Astrocyte of the cerebellum (primary cell): Measurements from ENCODE around the gene ZNF527.
"Not testable (repeated sequence)": the region's sequence is repeated elsewhere in the genome, so short reads cannot be mapped to it uniquely, and the experiment has no call there.

Source experiments
- DNase-seq: peaks from one replicate; pipeline ENCODE4 v3.0.0-alpha.2; 2011; ENCODE audit warnings: low read depth
- H3K4me3 ChIP-seq: 2 replicates; pipeline ENCODE4 v1.5.1; 2011; ENCODE audit warnings: mild to moderate bottlenecking, low read depth, low read length, moderate library complexity
- in situ Hi-C: cut with HindIII; loops from 2 replicates; pipeline ENCODE4 v1.10.0; 2017; ENCODE audit warnings: low sequenced_read_pairs
- TF ChIP-seq, protein P1 (sequence below): IDR thresholded peaks from 2 replicates; pipeline ENCODE4 v1.5.1; 2012; ENCODE audit warnings: low read length, low read depth, moderate library complexity, mild to moderate bottlenecking; ENCODE audit errors: missing control alignments

Gene ZNF527

DNA sequence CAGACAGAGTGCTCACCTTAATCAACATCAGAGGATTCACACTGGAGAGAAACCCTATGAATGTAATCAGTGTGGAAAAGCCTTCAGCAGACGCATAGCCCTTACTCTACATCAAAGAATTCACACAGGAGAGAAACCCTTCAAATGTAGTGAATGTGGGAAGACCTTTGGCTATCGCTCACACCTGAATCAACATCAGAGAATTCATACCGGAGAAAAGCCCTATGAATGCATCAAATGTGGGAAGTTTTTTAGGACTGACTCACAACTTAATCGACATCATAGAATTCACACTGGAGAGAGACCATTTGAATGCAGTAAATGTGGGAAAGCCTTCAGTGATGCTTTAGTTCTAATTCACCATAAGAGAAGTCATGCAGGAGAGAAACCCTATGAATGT lies 18.3 kb downstream of the ZNF527 start:
- no peak overlapping the region for H3K4me3 ChIP-seq
- in situ Hi-C loops = no loop called here
- TF ChIP-seq, protein P1, sequence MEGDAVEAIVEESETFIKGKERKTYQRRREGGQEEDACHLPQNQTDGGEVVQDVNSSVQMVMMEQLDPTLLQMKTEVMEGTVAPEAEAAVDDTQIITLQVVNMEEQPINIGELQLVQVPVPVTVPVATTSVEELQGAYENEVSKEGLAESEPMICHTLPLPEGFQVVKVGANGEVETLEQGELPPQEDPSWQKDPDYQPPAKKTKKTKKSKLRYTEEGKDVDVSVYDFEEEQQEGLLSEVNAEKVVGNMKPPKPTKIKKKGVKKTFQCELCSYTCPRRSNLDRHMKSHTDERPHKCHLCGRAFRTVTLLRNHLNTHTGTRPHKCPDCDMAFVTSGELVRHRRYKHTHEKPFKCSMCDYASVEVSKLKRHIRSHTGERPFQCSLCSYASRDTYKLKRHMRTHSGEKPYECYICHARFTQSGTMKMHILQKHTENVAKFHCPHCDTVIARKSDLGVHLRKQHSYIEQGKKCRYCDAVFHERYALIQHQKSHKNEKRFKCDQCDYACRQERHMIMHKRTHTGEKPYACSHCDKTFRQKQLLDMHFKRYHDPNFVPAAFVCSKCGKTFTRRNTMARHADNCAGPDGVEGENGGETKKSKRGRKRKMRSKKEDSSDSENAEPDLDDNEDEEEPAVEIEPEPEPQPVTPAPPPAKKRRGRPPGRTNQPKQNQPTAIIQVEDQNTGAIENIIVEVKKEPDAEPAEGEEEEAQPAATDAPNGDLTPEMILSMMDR = no peak
- DNase-seq = no peak

DNA sequence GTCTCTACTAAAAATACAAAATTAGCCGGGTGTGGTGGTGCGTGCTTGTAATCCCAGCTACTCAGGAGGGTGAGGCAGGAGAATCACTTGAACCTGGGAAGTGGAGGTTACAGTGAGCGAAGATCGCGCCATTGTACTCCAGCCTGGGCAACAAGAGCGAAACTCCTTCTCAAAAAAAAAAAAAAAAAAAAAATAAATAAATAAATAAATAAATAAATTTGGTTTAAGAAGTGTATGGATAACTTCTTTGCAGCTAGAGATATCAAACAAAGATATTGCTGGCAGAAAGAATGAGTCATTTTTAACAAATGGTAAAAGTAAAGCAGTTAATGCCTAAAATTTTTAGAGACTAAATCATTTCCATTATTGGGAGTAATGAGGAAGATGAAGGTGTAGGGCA lies 20.5 kb downstream of the ZNF527 start:
- H3K4me3 ChIP-seq, DNase-seq, in situ Hi-C loops: not testable (repeated sequence)

DNA sequence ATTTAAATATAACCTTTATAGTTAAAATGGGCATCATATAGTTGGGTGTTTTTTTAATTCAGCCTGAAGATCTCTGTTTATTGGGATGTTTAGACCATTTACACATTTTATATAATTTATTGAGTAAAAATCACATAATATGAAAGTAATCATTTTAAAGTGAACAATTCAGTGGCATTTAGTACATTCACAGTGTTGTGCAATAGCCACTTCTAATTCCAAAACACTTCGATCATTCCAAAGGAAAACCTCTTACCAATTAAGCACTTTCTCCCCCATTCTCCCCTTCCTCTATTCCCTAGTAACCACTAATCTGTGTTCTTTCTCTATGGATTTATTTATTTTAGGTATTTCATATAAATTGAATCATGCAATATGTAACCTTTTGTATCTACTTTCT lies 30.2 kb downstream of the ZNF527 start:
- H3K4me3 ChIP-seq = no peak overlapping the region
- TF ChIP-seq, protein P1 = no peak
- DNase-seq = no peak
- in situ Hi-C loops = no loop called here

DNA sequence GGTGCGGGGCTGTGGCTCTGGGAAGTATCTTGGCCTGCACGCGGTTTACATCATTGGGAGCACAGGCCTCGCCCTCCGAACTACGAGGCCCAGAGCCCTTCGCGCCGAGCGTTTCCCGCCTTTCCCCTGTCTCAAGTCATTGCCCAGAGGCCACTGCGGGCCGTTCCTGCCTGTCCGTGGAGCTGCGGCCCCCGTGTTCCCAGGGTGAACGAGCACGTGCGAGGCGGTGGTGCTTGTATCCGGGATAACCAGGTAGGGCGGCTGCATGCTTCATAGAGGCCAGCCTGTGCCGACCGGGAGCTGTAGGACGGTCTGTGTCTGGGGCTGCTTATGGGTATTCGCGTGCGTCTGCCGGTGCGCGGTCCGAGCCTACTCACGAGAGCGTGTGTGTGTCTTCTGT lies 32.5 kb downstream of the ZNF527 start:
- TF ChIP-seq, protein P1 = no peak
- H3K4me3 ChIP-seq = no peak overlapping the region
- DNase-seq = no peak
- in situ Hi-C loops = no loop called here

DNA sequence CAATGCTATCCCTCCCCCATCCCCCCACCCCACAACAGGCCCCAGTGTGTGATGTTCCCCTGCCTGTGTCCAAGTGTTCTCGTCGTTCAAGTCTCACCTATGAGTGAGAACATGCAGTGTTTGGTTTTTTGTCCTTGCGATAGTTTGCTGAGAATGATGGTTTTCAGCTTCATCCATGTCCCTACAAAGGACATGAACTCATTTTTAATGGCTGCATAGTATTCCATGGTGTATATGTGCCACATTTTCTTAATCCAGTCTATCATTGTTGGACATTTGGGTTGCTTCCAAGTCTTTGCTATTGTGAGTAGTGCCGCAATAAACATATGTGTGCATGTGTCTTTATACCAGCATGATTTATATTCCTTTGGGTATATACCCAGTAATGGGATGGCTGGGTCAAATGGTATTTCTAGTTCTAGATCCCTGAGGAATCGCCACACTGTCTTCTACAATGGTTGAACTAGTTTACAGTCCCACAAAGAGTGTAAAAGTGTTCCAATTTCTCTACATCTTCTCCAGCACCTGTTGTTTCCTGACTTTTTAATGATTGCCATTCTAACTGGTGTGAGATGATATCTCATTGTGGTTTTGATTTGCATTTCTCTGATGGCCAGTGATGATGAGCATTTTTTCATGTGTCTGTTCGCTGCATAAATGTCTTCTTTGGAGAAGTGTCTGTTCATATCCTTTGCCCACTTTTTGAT lies 35.4 kb downstream of the ZNF527 start:
- DNase-seq, in situ Hi-C loops, H3K4me3 ChIP-seq: not testable (repeated sequence)

DNA sequence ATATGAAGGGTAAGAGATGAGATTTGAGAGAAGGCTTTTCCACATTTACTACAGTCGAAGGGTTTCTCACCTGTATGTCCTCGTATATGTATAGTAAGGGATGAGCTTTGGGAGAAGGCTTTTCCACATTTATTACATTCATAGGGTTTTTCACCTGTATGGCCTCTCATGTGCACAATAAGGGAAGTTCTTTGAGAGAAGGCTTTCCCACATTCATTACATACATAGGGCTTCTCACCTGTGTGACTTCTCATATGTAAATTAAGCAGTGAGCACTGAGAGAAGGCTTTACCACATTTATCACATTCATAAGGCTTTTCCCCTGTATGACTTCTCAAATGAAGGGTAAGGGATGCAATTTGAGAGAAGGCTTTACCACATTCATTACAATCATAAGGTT lies 41.8 kb downstream of the ZNF527 start:
- TF ChIP-seq, protein P1 = no peak
- no peak overlapping the region for H3K4me3 ChIP-seq
- DNase-seq = no peak
- in situ Hi-C loops = no loop called here

DNA sequence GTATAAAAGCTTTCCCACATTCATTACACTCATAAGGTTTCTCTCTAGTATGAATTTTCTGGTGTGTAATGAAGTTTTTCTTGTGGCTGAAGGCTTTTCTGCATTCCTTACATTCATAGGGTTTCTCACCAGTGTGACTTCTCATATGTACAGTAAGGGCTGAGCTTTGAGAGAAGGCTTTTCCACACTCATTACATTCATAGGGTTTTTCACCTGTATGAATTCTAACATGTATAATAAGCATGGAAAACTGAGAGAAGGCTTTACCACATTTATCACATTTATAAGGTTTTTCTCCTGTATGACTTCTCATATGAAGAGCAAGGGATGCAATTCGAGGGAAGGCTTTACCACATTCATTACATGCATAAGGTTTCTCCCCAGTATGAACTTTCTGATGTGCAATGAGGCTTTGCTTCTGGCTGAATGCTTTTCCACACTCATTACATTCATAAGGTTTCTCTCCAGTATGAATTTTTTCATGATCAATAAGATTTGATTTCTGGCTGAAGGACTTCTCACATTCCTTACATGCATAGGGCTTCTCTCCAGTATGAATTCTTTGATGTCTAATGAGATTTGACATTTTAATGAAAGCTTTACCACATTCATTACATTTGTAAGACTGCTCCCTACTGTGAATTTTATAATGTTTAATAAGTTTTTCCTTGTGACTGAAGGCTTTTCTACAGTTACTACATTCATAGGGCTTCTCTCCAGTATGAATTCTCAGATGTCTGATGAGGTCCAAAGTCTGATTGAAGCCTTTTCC lies 42.6 kb downstream of the ZNF527 start:
- TF ChIP-seq, protein P1 = no peak
- in situ Hi-C loops = no loop called here
- DNase-seq = no peak
- H3K4me3 ChIP-seq = no peak overlapping the region
